Gastroesophageal sphincter (tissue), 3 donors: ENCODE results near the gene UBE2O.

Experiments
- EP300 ChIP-seq: sonication (generic); formaldehyde crosslinking; IDR thresholded peaks from one replicate; pipeline ENCODE4 v1.6.1; 2017; ENCODE audit warnings: antibody characterized with exemption, mild to moderate bottlenecking
- POLR2AphosphoS5 ChIP-seq: sonication (generic); formaldehyde crosslinking; IDR thresholded peaks from one replicate; pipeline ENCODE4 v1.6.1; 2017; ENCODE audit warnings: antibody characterized with exemption
- TF ChIP-seq, protein P1 (sequence below), 4 experiments: fragments of 200-600 bp in 2 of 4; fragments of 450-650 bp in 2 of 4; sonication (generic) in 1 of 4; IDR thresholded peaks; one replicate each; pipeline ENCODE4 v1.5.1; 2017 to 2019; ENCODE audit warnings: antibody characterized with exemption in 4 of 4, mild to moderate bottlenecking in 2 of 4, moderate library complexity in 2 of 4

DNA sequence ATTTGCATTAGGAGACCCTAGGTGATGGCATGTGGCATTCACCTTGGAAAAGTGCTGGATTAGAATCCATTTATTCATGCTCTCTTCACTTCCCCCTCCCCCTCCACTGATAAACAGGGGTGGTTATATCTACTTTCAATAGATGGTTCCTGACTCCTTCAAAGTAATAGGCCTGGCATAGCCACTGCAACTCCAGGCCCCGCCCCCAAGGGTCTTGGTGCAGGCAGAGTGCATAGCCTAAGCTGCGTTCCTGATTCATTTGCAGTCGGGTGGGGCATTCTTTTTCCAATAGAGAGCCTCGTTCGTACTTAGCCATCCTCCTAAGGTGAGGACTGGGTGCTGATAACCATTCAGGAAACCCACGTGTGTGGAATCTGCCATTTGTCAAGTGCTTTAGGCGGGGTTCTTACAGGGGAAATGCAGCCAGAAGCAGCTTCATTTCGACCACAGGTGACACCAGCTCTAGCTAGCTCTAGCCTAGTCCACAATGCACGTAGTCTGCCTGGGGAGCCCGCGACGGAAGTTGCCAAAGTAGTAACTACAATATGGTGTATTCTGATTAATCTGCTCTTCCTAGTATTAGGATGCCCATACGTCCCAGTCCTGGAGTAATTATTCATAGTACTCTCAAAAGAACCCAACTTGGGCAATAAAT is 11.1 kb downstream of the UBE2O start:
- TF ChIP-seq EP300 (no peak), POLR2AphosphoS5 (no peak)
- TF ChIP-seq, protein P1, sequence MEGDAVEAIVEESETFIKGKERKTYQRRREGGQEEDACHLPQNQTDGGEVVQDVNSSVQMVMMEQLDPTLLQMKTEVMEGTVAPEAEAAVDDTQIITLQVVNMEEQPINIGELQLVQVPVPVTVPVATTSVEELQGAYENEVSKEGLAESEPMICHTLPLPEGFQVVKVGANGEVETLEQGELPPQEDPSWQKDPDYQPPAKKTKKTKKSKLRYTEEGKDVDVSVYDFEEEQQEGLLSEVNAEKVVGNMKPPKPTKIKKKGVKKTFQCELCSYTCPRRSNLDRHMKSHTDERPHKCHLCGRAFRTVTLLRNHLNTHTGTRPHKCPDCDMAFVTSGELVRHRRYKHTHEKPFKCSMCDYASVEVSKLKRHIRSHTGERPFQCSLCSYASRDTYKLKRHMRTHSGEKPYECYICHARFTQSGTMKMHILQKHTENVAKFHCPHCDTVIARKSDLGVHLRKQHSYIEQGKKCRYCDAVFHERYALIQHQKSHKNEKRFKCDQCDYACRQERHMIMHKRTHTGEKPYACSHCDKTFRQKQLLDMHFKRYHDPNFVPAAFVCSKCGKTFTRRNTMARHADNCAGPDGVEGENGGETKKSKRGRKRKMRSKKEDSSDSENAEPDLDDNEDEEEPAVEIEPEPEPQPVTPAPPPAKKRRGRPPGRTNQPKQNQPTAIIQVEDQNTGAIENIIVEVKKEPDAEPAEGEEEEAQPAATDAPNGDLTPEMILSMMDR (IDR thresholded peaks at IDR 0.05) = no peak
